Kidney epithelial cell (primary cell): ENCODE measurements around the gene VPS13D. TPM values are rescaled to one million over a fixed set of nuclear protein-coding genes. Genes with fewer than 3 reads are reported as not detected.
A peak's percentile ranks its signal among the peaks of the same experiment; 100 is the strongest.
"Not testable (repeated sequence)": the region's sequence is repeated elsewhere in the genome, so short reads cannot be mapped to it uniquely, and the experiment has no call there.

Source experiments
- DNase-seq: peaks from one replicate; pipeline ENCODE4 v3.0.0-alpha.2; 2010; ENCODE audit warnings: low read depth
- H3K27me3 ChIP-seq: 2 replicates; pipeline ENCODE4 v1.6.0; 2011; ENCODE audit warnings: low read length; ENCODE audit not compliant: control insufficient read depth, insufficient read depth
- H3K36me3 ChIP-seq: 2 replicates; pipeline ENCODE4 v1.5.1; 2011; ENCODE audit warnings: low read length; ENCODE audit not compliant: control insufficient read depth, insufficient read depth
- H3K4me3 ChIP-seq: 2 replicates; pipeline ENCODE4 v1.5.1; 2011; ENCODE audit warnings: low read depth, mild to moderate bottlenecking, control low read depth, low read length
- CTCF ChIP-seq: IDR thresholded peaks from 2 replicates; pipeline ENCODE4 v1.5.1; 2011; ENCODE audit warnings: mild to moderate bottlenecking, moderate library complexity, low read length, control low read depth, inconsistent platforms; ENCODE audit not compliant: insufficient read depth, poor library complexity, severe bottlenecking
- total RNA-seq: library from RNA; depleted of rRNA; stranded (reverse); fragments of >200 nt; gene quantifications from 2 replicates; pipeline ENCODE4 v1.2.3, GENCODE V29; 2015

Gene VPS13D
- total RNA-seq, 1 donor from 2014 or later: 22.2 TPM

GRCh38 chr1:12515234-12515633, 285.4 kb downstream of the VPS13D start:
- no peak overlapping the region for H3K4me3 ChIP-seq
- no peaks in the 10 kb centered on the region for H3K36me3 ChIP-seq
- peaks cover 2% of the 10 kb centered on the region for H3K27me3 ChIP-seq
- no peak for DNase-seq
- no peak for TF ChIP-seq CTCF

- Histone ChIP-seq H3K27me3 (peaks cover 2% of the 10 kb centered on the region), H3K36me3 (no peaks in the 10 kb centered on the region), H3K4me3 (no peak overlapping the region)
- DNase-seq: no peak
- TF ChIP-seq CTCF: no peak
Observed at GRCh38 chr1:12516741-12517140, 286.9 kb downstream of the VPS13D start.

DNA sequence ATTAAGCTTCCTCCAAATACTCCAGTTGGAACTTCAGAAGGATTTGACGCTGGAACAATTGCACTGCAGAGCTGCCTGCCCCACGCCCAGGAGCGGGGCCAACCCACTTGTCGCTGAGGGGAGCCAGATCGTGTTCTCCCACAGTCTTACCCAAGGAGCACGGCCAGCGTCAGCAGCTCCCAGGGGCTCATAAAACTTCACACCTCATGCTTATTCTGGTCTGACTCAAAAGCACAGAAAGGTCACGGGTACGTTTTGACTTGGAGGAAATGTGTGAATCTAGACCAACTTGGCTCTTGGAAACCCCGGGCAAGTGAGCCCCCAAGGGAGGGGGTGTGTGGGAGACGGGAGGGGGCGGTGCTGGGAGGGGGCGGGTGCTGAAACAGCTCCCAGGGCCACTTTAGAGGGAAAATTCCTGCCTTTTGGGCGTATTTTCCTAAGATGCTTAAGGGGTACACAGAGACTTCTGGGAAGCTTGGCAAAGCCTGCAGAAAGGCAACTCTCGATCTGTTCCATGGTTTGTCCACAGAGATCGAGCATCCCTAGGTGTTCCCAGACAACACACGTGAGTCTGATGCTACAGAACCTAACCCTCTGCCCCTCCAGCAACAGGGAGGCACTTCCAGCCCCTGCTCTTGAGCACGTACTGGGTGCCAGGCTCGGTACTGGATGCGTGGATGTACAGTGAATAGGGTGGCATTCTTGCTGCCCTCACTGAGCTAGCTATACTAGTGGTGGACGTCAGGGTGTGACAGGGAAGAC, 289.3 kb downstream of the VPS13D start:
- peaks cover 2% of the 10 kb centered on the region for H3K27me3 ChIP-seq
- DNase-seq: peak; percentile 26
- H3K4me3 ChIP-seq: no peak overlapping the region
- no peak for TF ChIP-seq CTCF
- no peaks in the 10 kb centered on the region for H3K36me3 ChIP-seq

GRCh38 chr1:12519693-12520364, 290.0 kb downstream of the VPS13D start:
- TF ChIP-seq CTCF: no peak
- Histone ChIP-seq H3K27me3 (peaks cover 2% of the 10 kb centered on the region), H3K4me3 (no peak overlapping the region), H3K36me3 (no peaks in the 10 kb centered on the region)
- no peak for DNase-seq

GRCh38 chr1:12521096-12521495, 291.3 kb downstream of the VPS13D start:
- DNase-seq: no peak
- Histone ChIP-seq H3K4me3 (no peak overlapping the region), H3K36me3 (no peaks in the 10 kb centered on the region), H3K27me3 (peaks cover 2% of the 10 kb centered on the region)
- TF ChIP-seq CTCF: no peak

- not testable (repeated sequence) for H3K36me3 ChIP-seq, H3K4me3 ChIP-seq, DNase-seq, H3K27me3 ChIP-seq
Observed at GRCh38 chr1:12522780-12523179, 292.9 kb downstream of the VPS13D start.
